HCT116 (cell line): Measurements from ENCODE around the gene RARG. TPM values are rescaled to one million over a fixed set of nuclear protein-coding genes. Genes with fewer than 3 reads are reported as not detected.

ENCODE experiments used
- ATAC-seq: fragments of 200-7000 bp; cut with Tn5 transposase; 2 replicates; pipeline ENCODE4 v1.9.1; 2020; ENCODE audit warnings: mild to moderate bottlenecking, moderate library complexity
- BruUV-seq: library from RNA; stranded (reverse); fragments of 400-500 nt; replicated peaks from 2 replicates; lab custom pipeline; 2021; lab: Mats Ljungman, UMichigan
- CTCF ChIA-PET: fragments of 300-600 bp; sonication (Branson Sonifier 250); formaldehyde crosslinking; loops from one replicate; lab custom pipeline; 2021; ENCODE audit warnings: antibody characterized with exemption; lab: Charles Lee
- POLR2A ChIA-PET: fragments of 300-600, 350-600 bp; sonication (Branson Sonifier 250); formaldehyde crosslinking; loops from one replicate; lab custom pipeline; 2021; ENCODE audit warnings: antibody characterized with exemption; lab: Charles Lee
- RAD21 ChIA-PET, 2 experiments: fragments of 300-600 bp; sonication (Branson Sonifier 250); formaldehyde crosslinking; loops; one replicate each; lab custom pipeline; 2023; ENCODE audit warnings: low total read pairs in 2 of 2; ENCODE audit not compliant: uncharacterized antibody in 2 of 2, unreplicated experiment in 2 of 2, low non-redundant PET in 1 of 2; lab: Charles Lee
- DNase-seq: peaks from one replicate; pipeline ENCODE4 v3.0.0-alpha.2; 2010; ENCODE audit warnings: low read depth, low spot score
- H2AFZ ChIP-seq: fragments of 200-600 bp; shearing (Covaris generic), sonication (generic); 2 replicates; pipeline ENCODE4 v1.6.1; 2017; ENCODE audit warnings: low read depth, mixed run types, mixed read lengths, antibody characterized with exemption, low read length; ENCODE audit not compliant: poor library complexity, severe bottlenecking
- H3K27ac ChIP-seq: 2 replicates; pipeline ENCODE4 v1.5.1; 2012; ENCODE audit warnings: low read depth, low read length
- H3K27me3 ChIP-seq: fragments of 200-600 bp; sonication (generic); 2 replicates; pipeline ENCODE4 v1.6.1; 2016; ENCODE audit warnings: mixed run types, low read length, mixed read lengths; ENCODE audit not compliant: insufficient read depth
- H3K36me3 ChIP-seq, 2 experiments: fragments of 200-500 bp in 1 of 2; fragments of 200-600 bp in 1 of 2; sonication (Bioruptor generic) in 1 of 2; sonication (generic) in 1 of 2; 2 replicates each; pipeline versions ENCODE4 v1.5.1 to v1.6.1; 2014 to 2016; ENCODE audit warnings: low read length in 2 of 2, inconsistent platforms in 1 of 2, mixed read lengths in 1 of 2, mixed run types in 1 of 2; ENCODE audit not compliant: insufficient read depth in 2 of 2, control insufficient read depth in 1 of 2
- H3K4me1 ChIP-seq, 2 experiments: fragments of 200-600 bp in 1 of 2; sonication (generic) in 1 of 2; 2 replicates each; pipeline versions ENCODE4 v1.5.1 to v1.6.1; 2012 to 2017; ENCODE audit warnings: low read length in 2 of 2, inconsistent platforms in 1 of 2, mild to moderate bottlenecking in 1 of 2, mixed read lengths in 1 of 2, mixed run types in 1 of 2, moderate library complexity in 1 of 2; ENCODE audit not compliant: insufficient read depth in 2 of 2, control insufficient read depth in 1 of 2
- H3K4me2 ChIP-seq: fragments of 200-600 bp; sonication (generic); 2 replicates; pipeline ENCODE4 v1.6.1; 2017; ENCODE audit warnings: mixed run types, low read length, mixed read lengths
- H3K4me3 ChIP-seq, 2 experiments: fragments of 200-600 bp in 1 of 2; sonication (generic) in 1 of 2; replicated peaks in 1 of 2; 2 replicates each; pipeline ENCODE4 v1.5.1; 2011 to 2016; ENCODE audit warnings: low read length in 2 of 2, control low read depth in 1 of 2, low read depth in 1 of 2, mild to moderate bottlenecking in 1 of 2, mixed read lengths in 1 of 2, mixed run types in 1 of 2
- H3K79me2 ChIP-seq: fragments of 200-600 bp; sonication (generic); 2 replicates; pipeline ENCODE4 v1.6.1; 2017; ENCODE audit warnings: mild to moderate bottlenecking, mixed run types, low read length, moderate library complexity, mixed read lengths; ENCODE audit not compliant: insufficient read depth
- H3K9ac ChIP-seq: fragments of 200-600 bp; sonication (generic); 2 replicates; pipeline ENCODE4 v1.6.1; 2016; ENCODE audit warnings: low read length, mixed read lengths
- H3K9me2 ChIP-seq: fragments of 200-600 bp; sonication (generic), shearing (Covaris generic); 2 replicates; pipeline ENCODE4 v1.6.1; 2017; ENCODE audit warnings: mixed run types, mild to moderate bottlenecking, moderate library complexity; ENCODE audit not compliant: insufficient read depth
- H3K9me3 ChIP-seq, 2 experiments: fragments of 200-500 bp in 1 of 2; fragments of 200-600 bp in 1 of 2; sonication (Bioruptor generic) in 1 of 2; sonication (generic) in 1 of 2; 2 replicates each; pipeline ENCODE4 v1.6.1; 2014 to 2017; ENCODE audit warnings: low read length in 2 of 2, mixed read lengths in 2 of 2, inconsistent platforms in 1 of 2, low read depth in 1 of 2, mild to moderate bottlenecking in 1 of 2, mixed run types in 1 of 2, moderate library complexity in 1 of 2; ENCODE audit not compliant: control insufficient read depth in 1 of 2, insufficient read depth in 1 of 2
- H4K20me1 ChIP-seq: fragments of 200-600 bp; sonication (generic), shearing (Covaris generic); 2 replicates; pipeline ENCODE4 v1.6.1; 2017; ENCODE audit warnings: mixed run types, mild to moderate bottlenecking, moderate library complexity; ENCODE audit not compliant: insufficient read depth
- EGR1 ChIP-seq: IDR thresholded peaks from 2 replicates; pipeline ENCODE4 v1.6.1; 2012; ENCODE audit warnings: low read depth
- EZH2 ChIP-seq: fragments of 200-600 bp; sonication (generic); IDR thresholded peaks from 2 replicates; pipeline ENCODE4 v1.6.1; 2017; ENCODE audit warnings: antibody characterized with exemption, mixed run types
- FOSL1 ChIP-seq: IDR thresholded peaks from 2 replicates; pipeline ENCODE4 v1.6.1; 2012; ENCODE audit warnings: low read depth
- POLR2A ChIP-seq: IDR thresholded peaks from 2 replicates; pipeline ENCODE4 v1.7.0; 2011; ENCODE audit warnings: borderline replicate concordance; ENCODE audit not compliant: insufficient read depth, insufficient read length; ENCODE audit errors: extremely low read depth
- RAD21 ChIP-seq: IDR thresholded peaks from 2 replicates; pipeline ENCODE4 v1.6.1; 2012; ENCODE audit warnings: low read depth, mild to moderate bottlenecking
- SRF ChIP-seq: IDR thresholded peaks from 2 replicates; pipeline ENCODE4 v1.6.1; 2012; ENCODE audit warnings: low read depth
- TCF7L2 ChIP-seq: IDR thresholded peaks from 2 replicates; pipeline ENCODE4 v1.7.0; 2011; ENCODE audit warnings: borderline replicate concordance, inconsistent platforms; ENCODE audit not compliant: insufficient read depth, insufficient read length; ENCODE audit errors: extremely low read depth
- YY1 ChIP-seq: IDR thresholded peaks from 2 replicates; pipeline ENCODE4 v1.6.1; 2011; ENCODE audit warnings: low read length, low read depth, moderate library complexity, mild to moderate bottlenecking; ENCODE audit not compliant: insufficient replicate concordance; ENCODE audit errors: extremely low read depth
- ZNF274 ChIP-seq: fragments of 200-500 bp; sonication (Bioruptor generic); IDR thresholded peaks from 2 replicates; pipeline ENCODE4 v1.6.1; 2014; ENCODE audit warnings: mild to moderate bottlenecking, low read depth, low read length, inconsistent platforms
- intact Hi-C: fragments of 100-400 bp; cut with micrococcal nuclease; formaldehyde crosslinking; loops from 2 replicates; pipeline ENCODE4 v1.10.0; 2022
- total RNA-seq: library from RNA; stranded (reverse); gene quantifications from one replicate; pipeline ENCODE4 v1.2.1, GENCODE V29; 2021; ENCODE audit not compliant: unreplicated experiment
- TF ChIP-seq, protein P1 (sequence below), 3 experiments: fragments of 200-600 bp in 1 of 3; sonication (generic) in 1 of 3; IDR thresholded peaks in 2 of 3; conservative IDR thresholded peaks in 1 of 3; 2 replicates each; pipeline ENCODE4 v1.5.1; 2012 to 2017; ENCODE audit warnings: low read depth in 2 of 3, low read length in 2 of 3, antibody characterized with exemption in 1 of 3, borderline replicate concordance in 1 of 3, control low read depth in 1 of 3, mild to moderate bottlenecking in 1 of 3, mixed read lengths in 1 of 3, mixed run types in 1 of 3, moderate library complexity in 1 of 3; ENCODE audit not compliant: insufficient read depth in 1 of 3
- TF ChIP-seq, protein P2 (sequence below): IDR thresholded peaks from 2 replicates; pipeline ENCODE4 v1.6.1; 2011; ENCODE audit warnings: mild to moderate bottlenecking, low read length, moderate library complexity; ENCODE audit not compliant: insufficient replicate concordance; ENCODE audit errors: extremely low read depth
- TF ChIP-seq, protein P3 (sequence below): IDR thresholded peaks from 2 replicates; pipeline ENCODE4 v1.6.1; 2012; ENCODE audit warnings: low read depth

RARG gene
- total RNA-seq, 1 experiment from 2014 or later, result 68.9 TPM

DNA sequence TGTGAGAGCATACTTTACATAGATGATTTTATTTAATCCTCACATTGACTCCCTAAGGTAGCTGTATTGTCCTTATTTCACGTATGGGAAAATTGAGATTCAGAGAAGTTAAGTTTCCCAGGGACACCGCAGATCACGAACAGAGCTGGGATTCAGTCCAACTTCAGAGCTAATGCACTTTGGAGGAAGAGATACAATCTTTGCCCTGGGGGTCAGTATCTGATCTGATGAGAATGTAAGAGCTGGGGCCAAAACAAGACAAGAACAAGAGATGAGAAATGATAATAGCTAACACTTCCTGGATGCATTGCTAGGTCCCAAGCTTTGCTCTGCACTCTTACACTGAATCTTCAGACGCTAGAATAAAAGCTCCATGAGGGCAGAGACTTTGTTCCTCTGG, 45.3 kb downstream of the RARG start (continued):
- TF ChIP-seq, protein P1, sequence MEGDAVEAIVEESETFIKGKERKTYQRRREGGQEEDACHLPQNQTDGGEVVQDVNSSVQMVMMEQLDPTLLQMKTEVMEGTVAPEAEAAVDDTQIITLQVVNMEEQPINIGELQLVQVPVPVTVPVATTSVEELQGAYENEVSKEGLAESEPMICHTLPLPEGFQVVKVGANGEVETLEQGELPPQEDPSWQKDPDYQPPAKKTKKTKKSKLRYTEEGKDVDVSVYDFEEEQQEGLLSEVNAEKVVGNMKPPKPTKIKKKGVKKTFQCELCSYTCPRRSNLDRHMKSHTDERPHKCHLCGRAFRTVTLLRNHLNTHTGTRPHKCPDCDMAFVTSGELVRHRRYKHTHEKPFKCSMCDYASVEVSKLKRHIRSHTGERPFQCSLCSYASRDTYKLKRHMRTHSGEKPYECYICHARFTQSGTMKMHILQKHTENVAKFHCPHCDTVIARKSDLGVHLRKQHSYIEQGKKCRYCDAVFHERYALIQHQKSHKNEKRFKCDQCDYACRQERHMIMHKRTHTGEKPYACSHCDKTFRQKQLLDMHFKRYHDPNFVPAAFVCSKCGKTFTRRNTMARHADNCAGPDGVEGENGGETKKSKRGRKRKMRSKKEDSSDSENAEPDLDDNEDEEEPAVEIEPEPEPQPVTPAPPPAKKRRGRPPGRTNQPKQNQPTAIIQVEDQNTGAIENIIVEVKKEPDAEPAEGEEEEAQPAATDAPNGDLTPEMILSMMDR (IDR thresholded peaks at IDR 0.05 in 2 of 3, conservative IDR thresholded peaks at IDR 0.05 in 1 of 3; ENCODE audit: borderline replicate concordance in 1 of 3, insufficient read depth in 1 of 3, low read depth in 2 of 3, low read length in 2 of 3), result no peak
- no peak for TF ChIP-seq SRF
- no peak for TF ChIP-seq ZNF274
- no peak for TF ChIP-seq EGR1
- TF ChIP-seq, all 23 proteins: peak for 0

DNA sequence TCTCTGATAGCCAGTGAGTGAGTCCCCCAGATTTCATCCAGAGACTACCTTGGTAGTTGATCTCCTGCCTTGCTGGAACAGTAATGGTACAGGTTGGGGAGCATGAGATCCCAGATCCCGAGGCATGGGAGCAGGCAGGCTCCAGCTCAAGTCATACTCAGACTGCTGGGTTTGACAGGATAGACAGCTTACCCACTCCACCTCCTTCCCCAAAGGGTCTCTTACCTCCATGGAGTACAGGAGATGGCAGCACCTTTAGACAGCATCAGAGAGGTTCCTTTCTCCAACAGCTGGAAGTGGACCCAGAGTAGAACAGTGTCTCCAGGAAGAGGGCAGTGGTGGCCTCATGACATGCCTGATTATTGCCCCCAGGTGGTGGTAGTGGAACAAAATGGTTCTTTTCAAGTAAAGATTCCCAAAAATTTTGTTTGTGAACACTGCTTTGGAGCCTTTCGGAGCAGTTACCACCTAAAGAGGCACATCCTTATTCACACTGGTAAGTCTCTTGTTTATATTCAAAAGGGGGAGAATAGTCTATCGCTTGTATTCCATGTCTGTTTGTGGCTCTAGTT, 46.3 kb downstream of the RARG start:
- Histone ChIP-seq H3K9me3 (no peaks in the 10 kb centered on the region), H3K4me2 (no peak overlapping the region), H3K79me2 (peaks cover 34% of the 10 kb centered on the region), H4K20me1 (no peaks in the 10 kb centered on the region), H2AFZ (no peak overlapping the region), H3K9ac (no peak overlapping the region), H3K4me3 (no peak overlapping the region), H3K4me1 (peaks cover 11 to 18% of the 10 kb centered on the region in 2 experiments), H3K36me3 (peaks cover 47 to 52% of the 10 kb centered on the region in 2 experiments; a peak in 3 of 4 replicates), H3K9me2 (no peaks in the 10 kb centered on the region), H3K27ac (no peak overlapping the region), H3K27me3 (no peaks in the 10 kb centered on the region)
- CTCF ChIA-PET, result interaction anchor here (0.6 to 1.5 kb wide), 2 partner anchors 11 to 91 kb away, joined by 3 to 5 read pairs; no protein-coding TSS in a partner anchor
- BruUV-seq, result no TSS peak
- intact Hi-C loops, result no loop called here
- 0 out of 2 replicates have a peak, but pooled peaks have one; percentile 17 for TF ChIP-seq RAD21
- TF ChIP-seq EZH2, result no peak
- TF ChIP-seq TCF7L2, result no peak
- no peak for TF ChIP-seq POLR2A
- no peak for TF ChIP-seq FOSL1
- TF ChIP-seq, protein P2, sequence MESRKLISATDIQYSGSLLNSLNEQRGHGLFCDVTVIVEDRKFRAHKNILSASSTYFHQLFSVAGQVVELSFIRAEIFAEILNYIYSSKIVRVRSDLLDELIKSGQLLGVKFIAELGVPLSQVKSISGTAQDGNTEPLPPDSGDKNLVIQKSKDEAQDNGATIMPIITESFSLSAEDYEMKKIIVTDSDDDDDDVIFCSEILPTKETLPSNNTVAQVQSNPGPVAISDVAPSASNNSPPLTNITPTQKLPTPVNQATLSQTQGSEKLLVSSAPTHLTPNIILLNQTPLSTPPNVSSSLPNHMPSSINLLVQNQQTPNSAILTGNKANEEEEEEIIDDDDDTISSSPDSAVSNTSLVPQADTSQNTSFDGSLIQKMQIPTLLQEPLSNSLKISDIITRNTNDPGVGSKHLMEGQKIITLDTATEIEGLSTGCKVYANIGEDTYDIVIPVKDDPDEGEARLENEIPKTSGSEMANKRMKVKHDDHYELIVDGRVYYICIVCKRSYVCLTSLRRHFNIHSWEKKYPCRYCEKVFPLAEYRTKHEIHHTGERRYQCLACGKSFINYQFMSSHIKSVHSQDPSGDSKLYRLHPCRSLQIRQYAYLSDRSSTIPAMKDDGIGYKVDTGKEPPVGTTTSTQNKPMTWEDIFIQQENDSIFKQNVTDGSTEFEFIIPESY, result no peak
- TF ChIP-seq, protein P1 (IDR thresholded peaks at IDR 0.05 in 2 of 3, conservative IDR thresholded peaks at IDR 0.05 in 1 of 3; ENCODE audit: borderline replicate concordance in 1 of 3, insufficient read depth in 1 of 3, low read depth in 2 of 3, low read length in 2 of 3), result peak; percentile 9 to 23 (median 16); a peak in 3 of 6 replicates
- no peak for TF ChIP-seq YY1
- TF ChIP-seq, protein P3, sequence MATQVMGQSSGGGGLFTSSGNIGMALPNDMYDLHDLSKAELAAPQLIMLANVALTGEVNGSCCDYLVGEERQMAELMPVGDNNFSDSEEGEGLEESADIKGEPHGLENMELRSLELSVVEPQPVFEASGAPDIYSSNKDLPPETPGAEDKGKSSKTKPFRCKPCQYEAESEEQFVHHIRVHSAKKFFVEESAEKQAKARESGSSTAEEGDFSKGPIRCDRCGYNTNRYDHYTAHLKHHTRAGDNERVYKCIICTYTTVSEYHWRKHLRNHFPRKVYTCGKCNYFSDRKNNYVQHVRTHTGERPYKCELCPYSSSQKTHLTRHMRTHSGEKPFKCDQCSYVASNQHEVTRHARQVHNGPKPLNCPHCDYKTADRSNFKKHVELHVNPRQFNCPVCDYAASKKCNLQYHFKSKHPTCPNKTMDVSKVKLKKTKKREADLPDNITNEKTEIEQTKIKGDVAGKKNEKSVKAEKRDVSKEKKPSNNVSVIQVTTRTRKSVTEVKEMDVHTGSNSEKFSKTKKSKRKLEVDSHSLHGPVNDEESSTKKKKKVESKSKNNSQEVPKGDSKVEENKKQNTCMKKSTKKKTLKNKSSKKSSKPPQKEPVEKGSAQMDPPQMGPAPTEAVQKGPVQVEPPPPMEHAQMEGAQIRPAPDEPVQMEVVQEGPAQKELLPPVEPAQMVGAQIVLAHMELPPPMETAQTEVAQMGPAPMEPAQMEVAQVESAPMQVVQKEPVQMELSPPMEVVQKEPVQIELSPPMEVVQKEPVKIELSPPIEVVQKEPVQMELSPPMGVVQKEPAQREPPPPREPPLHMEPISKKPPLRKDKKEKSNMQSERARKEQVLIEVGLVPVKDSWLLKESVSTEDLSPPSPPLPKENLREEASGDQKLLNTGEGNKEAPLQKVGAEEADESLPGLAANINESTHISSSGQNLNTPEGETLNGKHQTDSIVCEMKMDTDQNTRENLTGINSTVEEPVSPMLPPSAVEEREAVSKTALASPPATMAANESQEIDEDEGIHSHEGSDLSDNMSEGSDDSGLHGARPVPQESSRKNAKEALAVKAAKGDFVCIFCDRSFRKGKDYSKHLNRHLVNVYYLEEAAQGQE, result no peak
- ATAC-seq (no peak), DNase-seq (no peak)
- RAD21 ChIA-PET, result no interaction called here
- POLR2A ChIA-PET, result no interaction called here
